DMS114 treated with DMSO at 0.1 percent for 48 hours (cell line): ENCODE measurements around the gene RBMY1B.
"Not testable (repeated sequence)": the region's sequence is repeated elsewhere in the genome, so short reads cannot be mapped to it uniquely, and the experiment has no call there.

Experiments
- DNase-seq: peaks from one replicate; lab custom pipeline; 2025; ENCODE audit not compliant: unreplicated experiment; lab: John Stamatoyannopoulos, UW

Gene RBMY1B

GRCh38 chrY:21511038-21511437 lies at the start of gene RBMY1B:
Gene RBMY1B (plus strand): TSS chrY:21511338. CDS start chrY:21513351, 2,013 bp downstream.
- DNase-seq = not testable (repeated sequence)

GRCh38 chrY:21462915-21463314 lies 48.2 kb upstream of the RBMY1B start:
- not testable (repeated sequence) for DNase-seq

GRCh38 chrY:21482967-21483366 lies 28.2 kb upstream of the RBMY1B start:
- DNase-seq = no peak

- not testable (repeated sequence) for DNase-seq
These were observed 23.4 kb downstream of the RBMY1B start, which contains the start of gene RBMY1A1 for GRCh38 chrY:21534579-21534978. Gene RBMY1A1 (plus strand): TSS chrY:21534879. CDS start chrY:21536892, 2,013 bp downstream.

GRCh38 chrY:21559316-21559984 lies 48.3 kb downstream of the RBMY1B start:
- not testable (repeated sequence) for DNase-seq
